Measurements from ENCODE around the gene MGMT. TPM values are rescaled to one million over a fixed set of nuclear protein-coding genes. Genes with fewer than 3 reads are reported as not detected.

Gene MGMT
- total RNA-seq, 1 experiment from 2014 or later: 11.5 TPM

- TF ChIP-seq, protein P1, sequence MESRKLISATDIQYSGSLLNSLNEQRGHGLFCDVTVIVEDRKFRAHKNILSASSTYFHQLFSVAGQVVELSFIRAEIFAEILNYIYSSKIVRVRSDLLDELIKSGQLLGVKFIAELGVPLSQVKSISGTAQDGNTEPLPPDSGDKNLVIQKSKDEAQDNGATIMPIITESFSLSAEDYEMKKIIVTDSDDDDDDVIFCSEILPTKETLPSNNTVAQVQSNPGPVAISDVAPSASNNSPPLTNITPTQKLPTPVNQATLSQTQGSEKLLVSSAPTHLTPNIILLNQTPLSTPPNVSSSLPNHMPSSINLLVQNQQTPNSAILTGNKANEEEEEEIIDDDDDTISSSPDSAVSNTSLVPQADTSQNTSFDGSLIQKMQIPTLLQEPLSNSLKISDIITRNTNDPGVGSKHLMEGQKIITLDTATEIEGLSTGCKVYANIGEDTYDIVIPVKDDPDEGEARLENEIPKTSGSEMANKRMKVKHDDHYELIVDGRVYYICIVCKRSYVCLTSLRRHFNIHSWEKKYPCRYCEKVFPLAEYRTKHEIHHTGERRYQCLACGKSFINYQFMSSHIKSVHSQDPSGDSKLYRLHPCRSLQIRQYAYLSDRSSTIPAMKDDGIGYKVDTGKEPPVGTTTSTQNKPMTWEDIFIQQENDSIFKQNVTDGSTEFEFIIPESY (IDR thresholded peaks at IDR 0.05; ENCODE audit: extremely low read depth, insufficient replicate concordance, low read length): no peak
- no peak for TF ChIP-seq JUND (IDR thresholded peaks at IDR 0.05)
- TF ChIP-seq YY1 (IDR thresholded peaks at IDR 0.05; ENCODE audit: extremely low read depth, insufficient replicate concordance, low read depth, low read length): no peak
- TF ChIP-seq MAX (IDR thresholded peaks at IDR 0.05): no peak
- no peak for TF ChIP-seq RAD21 (IDR thresholded peaks at IDR 0.05; ENCODE audit: low read depth)
- TF ChIP-seq ZFX (IDR thresholded peaks at IDR 0.05): no peak
Measured at GRCh38 chr10:129637010-129637409, 170.0 kb downstream of the MGMT start (continued).

DNA sequence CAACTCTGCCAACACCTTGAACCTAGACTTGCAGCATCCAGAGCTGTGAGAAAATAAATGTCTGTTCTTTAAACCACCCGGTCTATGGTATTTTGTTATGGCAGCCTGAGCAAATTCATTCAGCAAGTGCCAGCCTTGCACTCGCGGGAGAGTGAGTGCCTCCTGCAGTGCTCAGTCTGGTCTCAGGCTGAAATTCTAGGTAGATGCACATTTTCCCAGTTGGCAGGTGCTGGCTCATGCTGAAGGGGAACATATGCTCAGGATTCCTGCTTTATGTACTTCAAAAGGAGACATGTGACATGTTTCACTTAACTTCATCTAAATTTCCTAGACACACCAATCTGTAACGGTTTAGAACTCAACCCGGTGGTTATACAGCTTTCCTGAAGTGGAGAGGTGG lies 170.8 kb downstream of the MGMT start:
- no peak for TF ChIP-seq POLR2A (IDR thresholded peaks at IDR 0.05; ENCODE audit: borderline replicate concordance, extremely low read depth, insufficient read depth, insufficient read length)
- no peak for TF ChIP-seq ZNF274 (IDR thresholded peaks at IDR 0.05; ENCODE audit: low read depth, low read length)
- no peak for TF ChIP-seq YY1 (IDR thresholded peaks at IDR 0.05; ENCODE audit: extremely low read depth, insufficient replicate concordance, low read depth, low read length)
- TF ChIP-seq FOSL1 (IDR thresholded peaks at IDR 0.05; ENCODE audit: low read depth): no peak
- TF ChIP-seq SIN3A (IDR thresholded peaks at IDR 0.05; ENCODE audit: low read depth): no peak
- no peak for TF ChIP-seq RAD21 (IDR thresholded peaks at IDR 0.05; ENCODE audit: low read depth)
- TF ChIP-seq POLR2AphosphoS5 (IDR thresholded peaks at IDR 0.05; ENCODE audit: low read depth, low read length): no peak
- no peak for TF ChIP-seq EZH2 (IDR thresholded peaks at IDR 0.05)
- TF ChIP-seq MAX (IDR thresholded peaks at IDR 0.05): no peak
- TF ChIP-seq CEBPB (IDR thresholded peaks at IDR 0.05; ENCODE audit: low read depth): no peak
- no peak for ATAC-seq
- POLR2A ChIA-PET: no interaction called here
- H3K27ac ChIP-seq (ENCODE audit: low read depth, low read length): no peak overlapping the region
- RAD21 ChIA-PET (ENCODE audit: low non-redundant PET in 1 of 2, low total read pairs in 2 of 2, uncharacterized antibody in 2 of 2, unreplicated experiment in 2 of 2): no interaction called here
- H3K4me1 ChIP-seq (ENCODE audit: control insufficient read depth in 1 of 2, insufficient read depth in 2 of 2, low read length in 2 of 2): peaks cover 0 to 7% of the 10 kb centered on the region in 2 experiments; a peak in 1 of 4 replicates
- H3K9me3 ChIP-seq (ENCODE audit: control insufficient read depth in 1 of 2, insufficient read depth in 1 of 2, low read depth in 1 of 2, low read length in 2 of 2): no peaks in the 10 kb centered on the region
- H4K20me1 ChIP-seq (ENCODE audit: insufficient read depth): no peaks in the 10 kb centered on the region
- H3K36me3 ChIP-seq (ENCODE audit: control insufficient read depth in 1 of 2, insufficient read depth in 2 of 2, low read length in 2 of 2): no peaks in the 10 kb centered on the region
- no peak for DNase-seq (ENCODE audit: low read depth, low spot score)
- no peaks in the 10 kb centered on the region for H3K79me2 ChIP-seq (ENCODE audit: insufficient read depth, low read length)
- H3K4me2 ChIP-seq (ENCODE audit: low read length): no peak overlapping the region
- H3K9me2 ChIP-seq (ENCODE audit: insufficient read depth): no peaks in the 10 kb centered on the region
- H2AFZ ChIP-seq (ENCODE audit: low read depth, low read length, poor library complexity, severe bottlenecking): no peak overlapping the region
- no peak overlapping the region for H3K9ac ChIP-seq (ENCODE audit: low read length)
- intact Hi-C loops (cut with micrococcal nuclease): no loop called here
- BruUV-seq (replicated peaks): no TSS peak
- CTCF ChIA-PET: no interaction called here
- no peaks in the 10 kb centered on the region for H3K27me3 ChIP-seq (ENCODE audit: insufficient read depth, low read length)
- no peak overlapping the region for H3K4me3 ChIP-seq (replicated peaks in 1 of 2; ENCODE audit: low read depth in 1 of 2, low read length in 2 of 2)
